GM12892 (cell line): ENCODE data around the gene RAB43.

Source experiments
- POLR2A ChIP-seq: IDR thresholded peaks from 2 replicates; pipeline ENCODE4 v1.6.1; 2011; ENCODE audit warnings: low read depth, low read length, control low read depth
- POLR2AphosphoS5 ChIP-seq: IDR thresholded peaks from 2 replicates; pipeline ENCODE4 v1.6.1; 2011; ENCODE audit warnings: low read depth, low read length, control low read depth
- TAF1 ChIP-seq: IDR thresholded peaks from 2 replicates; pipeline ENCODE4 v1.6.1; 2011; ENCODE audit warnings: low read depth, mild to moderate bottlenecking, control low read depth, low read length, borderline replicate concordance

- no peak for TF ChIP-seq POLR2A
- TF ChIP-seq POLR2AphosphoS5 = no peak
- TF ChIP-seq TAF1 = no peak
Measured at GRCh38 chr3:129123314-129124060, 1.9 kb upstream of the RAB43 start.
